H1 (cell line): ENCODE measurements around the gene LRPPRC. TPM values are rescaled to one million over a fixed set of nuclear protein-coding genes. Genes with fewer than 3 reads are reported as not detected.
A peak's percentile ranks its signal among the peaks of the same experiment; 100 is the strongest.

Experiments used
- CTCF ChIA-PET: fragments of 300-600 bp; sonication (Branson Sonifier 250); formaldehyde crosslinking; loops from one replicate; lab custom pipeline; 2021; ENCODE audit not compliant: partially characterized antibody; lab: Charles Lee
- POLR2A ChIA-PET: fragments of 300-600 bp; sonication (Branson Sonifier 250); formaldehyde crosslinking; loops from one replicate; lab custom pipeline; 2021; ENCODE audit warnings: inconsistent platforms; ENCODE audit not compliant: partially characterized antibody; lab: Charles Lee
- DNase-seq, 2 experiments: peaks; one replicate each; pipeline versions ENCODE4 v3.0.0 to v3.0.0-alpha.2; 2010 to 2022; ENCODE audit warnings: low spot score in 2 of 2, low read depth in 1 of 2, mixed read lengths in 1 of 2
- FAIRE-seq: peaks from 2 replicates; lab custom pipeline; 2011; peaks lifted over from hg19 to GRCh38; lab: Jason Lieb, UNC
- H2AFZ ChIP-seq: 2 replicates; pipeline ENCODE4 v1.8.1; 2012; ENCODE audit warnings: low read length, inconsistent platforms
- H2AK5ac ChIP-seq: 2 replicates; pipeline ENCODE4 v1.6.1; 2013; ENCODE audit warnings: low read depth, low read length
- H2BK120ac ChIP-seq: replicated peaks from 2 replicates; pipeline ENCODE3; 2013; ENCODE audit warnings: low read depth, low read length, inconsistent platforms
- H2BK12ac ChIP-seq: 2 replicates; pipeline ENCODE4 v1.6.1; 2013; ENCODE audit warnings: low read depth, low read length
- H2BK15ac ChIP-seq: 2 replicates; pipeline ENCODE4 v1.6.1; 2013; ENCODE audit warnings: low read length
- H2BK20ac ChIP-seq: 2 replicates; pipeline ENCODE4 v1.6.1; 2013; ENCODE audit warnings: low read length
- H2BK5ac ChIP-seq: 2 replicates; pipeline ENCODE4 v1.6.1; 2013; ENCODE audit warnings: low read depth, low read length
- H3K14ac ChIP-seq: 2 replicates; pipeline ENCODE4 v1.6.1; 2013; ENCODE audit warnings: inconsistent platforms; ENCODE audit not compliant: insufficient read length
- H3K18ac ChIP-seq: 2 replicates; pipeline ENCODE4 v1.6.1; 2013; ENCODE audit warnings: low read length; ENCODE audit errors: extremely low read depth
- H3K23ac ChIP-seq: 2 replicates; pipeline ENCODE4 v1.6.1; 2013; ENCODE audit warnings: inconsistent platforms; ENCODE audit not compliant: insufficient read length
- H3K23me2 ChIP-seq: 2 replicates; pipeline ENCODE4 v1.6.1; 2013; ENCODE audit warnings: low read depth, low read length
- H3K27ac ChIP-seq: 2 replicates; pipeline ENCODE4 v1.6.1; 2011; ENCODE audit warnings: low read depth, low read length, inconsistent platforms
- H3K27me3 ChIP-seq, 4 experiments: replicated peaks in 1 of 4; 1 replicate in 1 of 4; 2 replicates in 3 of 4; pipeline versions ENCODE4 v1.6.1 to v1.8.1; 2011 to 2013; ENCODE audit warnings: low read length in 3 of 4, mild to moderate bottlenecking in 3 of 4, inconsistent platforms in 2 of 4, mixed read lengths in 2 of 4, moderate library complexity in 1 of 4; ENCODE audit not compliant: control insufficient read depth in 3 of 4, insufficient read depth in 3 of 4; ENCODE audit errors: extremely low read depth in 1 of 4
- H3K36me3 ChIP-seq, 4 experiments: 2 replicates each; pipeline versions ENCODE4 v1.6.1 to v1.8.1; 2011 to 2013; ENCODE audit warnings: mild to moderate bottlenecking in 4 of 4, low read length in 3 of 4, moderate library complexity in 2 of 4, control low read depth in 1 of 4, inconsistent platforms in 1 of 4; ENCODE audit not compliant: insufficient read depth in 4 of 4, control insufficient read depth in 2 of 4
- H3K4ac ChIP-seq: replicated peaks from 2 replicates; pipeline ENCODE3; 2013; ENCODE audit warnings: low read length, low read depth, mixed read lengths, inconsistent platforms; ENCODE audit not compliant: insufficient read length
- H3K4me1 ChIP-seq, 4 experiments: replicated peaks in 1 of 4; 1 replicate in 1 of 4; 2 replicates in 3 of 4; pipeline versions ENCODE4 v1.6.1 to v1.8.1; 2011 to 2013; ENCODE audit warnings: low read length in 3 of 4, inconsistent platforms in 2 of 4, mixed read lengths in 1 of 4; ENCODE audit not compliant: insufficient read depth in 4 of 4, control insufficient read depth in 3 of 4
- H3K4me2 ChIP-seq, 2 experiments: 2 replicates each; pipeline versions ENCODE4 v1.6.1 to v1.8.1; 2011 to 2013; ENCODE audit warnings: low read depth in 2 of 2, low read length in 2 of 2, control low read depth in 1 of 2, inconsistent platforms in 1 of 2, mild to moderate bottlenecking in 1 of 2; ENCODE audit not compliant: insufficient read depth in 1 of 2
- H3K4me3 ChIP-seq, 4 experiments: fragments of 200-600, 300-600 bp in 1 of 4; sonication (generic), shearing (Covaris generic), sonication (Bioruptor Twin) in 1 of 4; 2 replicates each; pipeline versions ENCODE4 v1.5.1 to v1.8.1; 2011 to 2016; ENCODE audit warnings: low read length in 4 of 4, low read depth in 3 of 4, control low read depth in 2 of 4, inconsistent platforms in 2 of 4, mild to moderate bottlenecking in 2 of 4, mixed read lengths in 1 of 4, moderate library complexity in 1 of 4; ENCODE audit not compliant: insufficient read depth in 2 of 4; ENCODE audit errors: extremely low read depth in 1 of 4
- H3K56ac ChIP-seq: replicated peaks from 2 replicates; pipeline ENCODE3; 2013; ENCODE audit warnings: low read depth, mild to moderate bottlenecking, mixed read lengths, low read length, inconsistent platforms; ENCODE audit not compliant: insufficient read length
- H3K79me1 ChIP-seq: 2 replicates; pipeline ENCODE4 v1.6.1; 2013; ENCODE audit warnings: low read depth, low read length, control low read depth
- H3K79me2 ChIP-seq, 2 experiments: 2 replicates each; pipeline versions ENCODE4 v1.6.1 to v1.8.1; 2012 to 2013; ENCODE audit warnings: low read length in 2 of 2, mild to moderate bottlenecking in 2 of 2, inconsistent platforms in 1 of 2; ENCODE audit not compliant: insufficient read depth in 2 of 2, control insufficient read depth in 1 of 2
- H3K9ac ChIP-seq, 4 experiments: replicated peaks in 1 of 4; 1 replicate in 1 of 4; 2 replicates in 3 of 4; pipeline versions ENCODE4 v1.6.1 to v1.8.1; 2011 to 2013; ENCODE audit warnings: low read depth in 3 of 4, low read length in 3 of 4, control low read depth in 2 of 4, mild to moderate bottlenecking in 2 of 4, moderate library complexity in 2 of 4, inconsistent platforms in 1 of 4; ENCODE audit errors: extremely low read depth in 1 of 4
- H3K9me3 ChIP-seq, 2 experiments: 2 replicates each; pipeline versions ENCODE4 v1.6.1 to v1.8.1; 2012 to 2013; ENCODE audit warnings: mild to moderate bottlenecking in 2 of 2, moderate library complexity in 2 of 2, control low read depth in 1 of 2, inconsistent platforms in 1 of 2, low read depth in 1 of 2, low read length in 1 of 2, mixed read lengths in 1 of 2; ENCODE audit not compliant: insufficient read depth in 2 of 2
- H4K20me1 ChIP-seq, 2 experiments: replicated peaks in 1 of 2; 2 replicates each; pipeline versions ENCODE3 to v1.8.1; 2011 to 2013; ENCODE audit warnings: inconsistent platforms in 2 of 2, low read length in 2 of 2, mild to moderate bottlenecking in 1 of 2; ENCODE audit not compliant: insufficient read depth in 2 of 2, control insufficient read depth in 1 of 2
- H4K5ac ChIP-seq: 2 replicates; pipeline ENCODE4 v1.6.1; 2013; ENCODE audit warnings: low read length, low read depth, mixed read lengths, inconsistent platforms; ENCODE audit not compliant: insufficient read length
- H4K8ac ChIP-seq: 2 replicates; pipeline ENCODE4 v1.8.0; 2013; ENCODE audit warnings: mild to moderate bottlenecking, moderate library complexity, low read length, inconsistent platforms; ENCODE audit not compliant: insufficient read depth; ENCODE audit errors: extremely low read depth
- H4K91ac ChIP-seq: replicated peaks from 2 replicates; pipeline ENCODE3; 2013; ENCODE audit warnings: low read length, mixed read lengths, inconsistent platforms; ENCODE audit not compliant: insufficient read length
- SRF ChIP-seq: IDR thresholded peaks from 2 replicates; pipeline ENCODE4 v1.6.1; 2011; ENCODE audit warnings: mild to moderate bottlenecking, low read depth, low read length, moderate library complexity
- WGBS, 2 experiments: shearing (Covaris generic) in 1 of 2; methylation state at CpG; one replicate each; pipeline versions ENCODE4 v1.1.6 to v1.1.7; 2013 to 2015; ENCODE audit warnings: low lambda C conversion rate in 2 of 2, mixed read lengths in 2 of 2, inconsistent platforms in 1 of 2, low coverage in 1 of 2, missing lambda C conversion rate in 1 of 2; ENCODE audit not compliant: insufficient replicate concordance in 2 of 2, insufficient coverage in 1 of 2, insufficient read length in 1 of 2; ENCODE audit errors: extremely low coverage in 1 of 2, missing lambda C conversion rate in 1 of 2; 5-methylcytosine and 5-hydroxymethylcytosine counted together
- polyA plus RNA-seq, 7 experiments: library from polyadenylated mRNA; depleted of rRNA in 3 of 7; stranded (reverse) in 5 of 7; unstranded in 2 of 7; fragments of >200 nt in 5 of 7; fragments of 200-250 nt in 2 of 7; gene quantifications; 1 replicate in 5 of 7; 2 replicates in 1 of 7; 4 replicates in 1 of 7; pipeline versions ENCODE4 v1.2.1 to v1.2.3, GENCODE V29; 2011 to 2013; ENCODE audit warnings: missing spikeins in 2 of 7, mixed read lengths in 2 of 7
- total RNA-seq: library from RNA; stranded (reverse); fragmentation: NEBNext Ultra II Directional; extraction: Animal tissue kit (Norgen Biotek cat#: 25700); gene quantifications from 2 replicates; pipeline ENCODE4 v1.2.1, GENCODE V29; 2021

The LRPPRC gene
- total and polyA plus RNA-seq, 2 of the 8 experiments (the other 6 are each of a cell fraction or from before 2014, with no cell fraction given): 43.4 to 167 TPM

- Histone ChIP-seq H2BK12ac (no peak within 1 kb of the TSS), H2AK5ac (no peak within 1 kb of the TSS), H4K20me1 (no peaks in the 10 kb centered on the region), H4K8ac (peak within 1 kb of the TSS; percentile 28), H3K14ac (no peak within 1 kb of the TSS), H4K5ac (no peak within 1 kb of the TSS), H2BK120ac (no peak within 1 kb of the TSS), H3K79me2 (no peaks in the 10 kb centered on the region), H3K9me3 (no peaks in the 10 kb centered on the region), H3K4me2 (no peak within 1 kb of the TSS), H3K4ac (no peak within 1 kb of the TSS), H3K4me1 (peaks cover 0 to 6% (median 2%) of the 10 kb centered on the region in 4 experiments; a peak in 3 of 7 replicates), H2BK15ac (no peak within 1 kb of the TSS), H3K27ac (no peak within 1 kb of the TSS), H3K23ac (no peak within 1 kb of the TSS), H3K9ac (no peak within 1 kb of the TSS), H3K18ac (no peak within 1 kb of the TSS), H2AFZ (peak within 1 kb of the TSS; percentile 91), H3K36me3 (no peaks in the 10 kb centered on the region), H3K4me3 (no peak within 1 kb of the TSS), H4K91ac (no peak within 1 kb of the TSS), H2BK5ac (no peak within 1 kb of the TSS), H3K23me2 (no peaks in the 10 kb centered on the region), H3K79me1 (no peaks in the 10 kb centered on the region), H3K27me3 (no peaks in the 10 kb centered on the region), H2BK20ac (no peak within 1 kb of the TSS), H3K56ac (no peak within 1 kb of the TSS)
- 94% methylated on average over 17 of the region's 20 CpGs; no CpG with 5 or more reads in 1 of the 2 experiments for WGBS, 2 experiments
- TF ChIP-seq SRF: no peak
- CTCF ChIA-PET: no interaction called here
- POLR2A ChIA-PET: no interaction called here
- FAIRE-seq (no peak), DNase-seq (peak in 1 of 2 experiments; percentile 42)
These were observed 157.1 kb downstream of the LRPPRC start, which contains the start of the genes ABCG5 and ABCG8 for GRCh38 chr2:43838560-43839267. TSS of gene ABCG5 (minus strand) at chr2:43838839. CDS start at chr2:43838679, 160 bp downstream. TSS of gene ABCG8 (plus strand) at chr2:43838971. CDS start at chr2:43839054, 83 bp downstream.
